ENCODE measurements around the gene MTUS2. TPM values are rescaled to one million over a fixed set of nuclear protein-coding genes. Genes with fewer than 3 reads are reported as not detected.
A peak's percentile ranks its signal among the peaks of the same experiment; 100 is the strongest.

Gene MTUS2
- total RNA-seq, 1 donor, result not detected

DNA sequence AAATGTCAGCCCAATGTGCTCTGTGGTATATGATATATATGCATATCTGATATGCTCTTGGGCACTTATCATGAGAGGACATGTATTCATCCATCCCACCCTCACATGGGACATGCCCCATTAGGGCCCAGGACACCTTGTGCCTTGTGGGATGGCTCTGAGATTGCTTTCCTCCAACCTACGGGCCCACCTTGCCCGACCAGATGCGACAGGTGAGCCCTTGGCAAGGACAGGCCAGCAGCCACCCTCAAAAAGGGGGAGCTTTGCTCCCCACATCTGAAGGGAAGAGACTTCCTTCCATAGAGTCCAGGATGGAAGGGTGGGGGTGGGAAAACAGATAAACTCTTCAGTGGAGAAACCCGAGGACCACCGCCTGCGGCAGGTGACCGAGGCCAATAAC, 716.7 kb downstream of the MTUS2 start:
- DNase-seq (ENCODE audit: low read depth in 2 of 3, low spot score in 2 of 3), result no peak

DNA sequence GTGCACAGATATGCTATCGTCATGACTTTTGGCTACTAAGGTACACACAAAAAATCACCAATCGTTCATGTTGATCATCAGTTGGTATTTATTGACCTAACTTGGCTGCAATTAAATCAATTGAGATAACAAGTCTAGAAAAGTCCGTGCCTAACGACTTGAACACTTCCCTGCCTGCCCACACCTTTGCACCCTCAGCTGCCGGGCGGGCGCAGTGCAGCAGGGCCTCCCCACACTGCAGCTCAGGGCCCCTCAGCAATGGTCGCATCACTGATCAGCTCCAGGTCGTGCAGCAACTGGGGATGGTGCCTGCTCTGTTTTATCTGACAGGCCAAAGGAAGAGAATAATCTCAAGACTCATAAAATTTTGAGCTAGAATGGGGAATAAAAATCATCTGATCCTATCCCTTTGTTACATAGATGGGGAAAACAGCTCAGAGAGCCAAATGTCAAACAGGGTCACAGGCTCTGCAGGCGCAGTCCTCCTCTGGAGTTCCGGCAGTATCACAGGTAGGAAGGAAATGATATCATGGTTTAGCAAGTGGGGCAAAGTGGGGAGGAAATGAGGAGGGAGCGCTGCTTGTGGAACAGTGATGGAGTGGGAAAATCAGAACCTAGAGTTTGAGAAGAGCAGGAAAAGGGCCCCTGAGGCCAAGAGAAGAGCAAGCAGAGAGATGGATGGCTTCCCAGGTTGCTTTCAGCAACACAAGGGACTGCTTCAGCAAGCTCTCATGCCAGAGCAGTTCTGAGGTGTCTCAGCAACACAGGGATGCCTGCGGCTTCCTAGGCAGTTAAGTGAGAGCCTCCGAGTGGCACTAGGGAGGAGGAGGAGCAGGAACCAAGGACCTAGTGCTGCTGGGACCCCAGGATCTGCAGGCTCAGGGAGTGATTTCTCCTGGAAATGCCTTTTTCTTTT, 717.9 kb downstream of the MTUS2 start:
- DNase-seq (ENCODE audit: low read depth in 2 of 3, low spot score in 2 of 3), result no peak

DNA sequence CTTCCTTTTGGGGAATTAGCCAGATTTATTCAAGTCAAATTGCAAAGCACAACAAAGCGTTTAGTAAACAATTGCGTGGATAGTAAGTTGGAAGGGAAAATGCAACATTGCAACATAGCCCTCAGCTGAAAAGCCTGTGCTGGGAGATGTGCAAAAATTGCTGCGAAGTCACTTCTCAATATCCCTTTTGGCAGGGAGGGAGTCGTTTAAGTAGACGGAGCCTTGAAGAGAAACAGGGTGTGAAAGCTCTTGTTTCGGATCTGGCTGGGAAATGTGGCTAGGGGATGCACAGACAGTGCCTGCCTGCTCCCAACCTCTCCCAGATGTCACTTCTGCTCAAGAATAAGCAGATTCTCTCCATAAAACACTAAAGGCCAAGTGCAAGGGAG, 718.5 kb downstream of the MTUS2 start:
- no peak for DNase-seq (ENCODE audit: low read depth in 2 of 3, low spot score in 2 of 3)

DNA sequence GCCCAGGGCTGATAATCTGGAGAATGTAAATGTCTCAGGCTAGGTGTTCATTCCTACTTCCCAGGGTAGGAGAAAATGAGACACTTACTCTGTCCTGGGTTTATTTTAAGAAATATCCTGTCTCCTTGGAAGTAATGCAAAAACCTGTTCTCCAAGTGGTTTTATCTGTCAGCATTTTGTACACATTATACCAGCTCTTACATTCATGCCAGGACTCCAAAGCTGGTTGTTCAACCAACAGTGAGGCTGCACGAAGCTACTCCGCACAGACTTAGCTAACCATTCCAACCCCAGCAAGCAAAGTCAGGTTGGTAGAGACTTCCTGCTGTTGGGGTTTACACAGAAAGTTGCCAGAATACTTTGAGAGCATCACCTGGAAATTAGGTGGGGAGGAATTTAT, 719.7 kb downstream of the MTUS2 start:
- no peak for DNase-seq (ENCODE audit: low read depth in 2 of 3, low spot score in 2 of 3)

DNA sequence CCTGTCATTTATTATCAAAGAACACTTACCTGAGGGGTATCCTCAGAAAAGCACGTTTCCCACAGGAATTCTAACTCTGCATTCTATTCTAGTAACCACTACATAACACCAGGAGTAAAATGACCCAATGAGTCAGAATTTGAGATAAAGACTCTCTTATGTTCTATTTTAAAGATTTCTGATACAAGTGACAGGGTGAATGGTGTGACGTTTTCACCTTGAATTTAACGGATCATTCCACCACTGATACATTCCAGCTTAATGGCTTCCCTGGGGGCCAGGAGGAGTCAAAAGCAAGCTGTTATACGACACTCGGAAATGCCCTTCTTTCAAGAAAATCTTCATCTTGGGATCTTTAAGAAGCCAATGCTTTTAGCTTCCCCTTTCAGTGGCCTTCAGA, 720.2 kb downstream of the MTUS2 start:
- DNase-seq (ENCODE audit: low read depth in 2 of 3, low spot score in 2 of 3), result no peak

GRCh38 chr13:29540799-29541198, 720.7 kb downstream of the MTUS2 start:
- no peak for DNase-seq (ENCODE audit: low read depth in 2 of 3, low spot score in 2 of 3)

DNA sequence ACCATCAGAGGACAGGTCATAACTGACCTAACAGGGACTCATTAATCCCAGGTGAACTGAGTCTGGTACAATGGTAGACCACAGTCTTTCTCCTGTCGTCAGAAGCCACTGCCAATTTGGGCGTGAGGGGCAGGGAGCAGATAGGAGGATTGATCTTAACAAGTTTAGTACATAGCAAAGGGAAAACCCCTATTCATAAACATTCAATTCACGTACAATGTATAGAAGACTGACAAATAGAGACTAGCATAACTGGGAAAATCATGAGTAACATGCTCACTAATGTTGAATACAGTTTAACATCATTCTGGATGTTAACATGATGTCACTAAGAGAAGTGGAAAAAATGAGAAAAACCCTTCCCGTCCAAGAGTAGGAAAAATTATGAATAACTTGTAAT, 721.3 kb downstream of the MTUS2 start:
- no peak for DNase-seq (ENCODE audit: low read depth in 2 of 3, low spot score in 2 of 3)

DNA sequence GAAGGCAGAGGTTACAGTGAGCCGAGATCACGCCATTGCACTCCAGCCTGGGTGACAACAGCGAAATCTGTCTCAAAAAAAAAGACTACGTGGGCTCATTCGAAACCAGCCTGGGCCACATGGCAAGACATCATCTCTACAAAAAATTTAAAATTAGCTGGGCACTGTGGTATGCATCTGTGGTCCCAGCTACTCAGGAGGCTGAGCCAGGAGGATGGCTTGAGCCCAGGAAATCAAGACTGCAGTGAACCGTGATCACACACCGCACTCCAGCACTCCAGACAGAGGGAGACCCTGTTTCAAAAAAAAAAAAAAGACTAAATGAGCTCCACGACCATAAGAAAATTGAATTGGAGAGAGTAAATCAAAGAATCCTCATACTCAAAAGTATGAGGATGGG, 722.2 kb downstream of the MTUS2 start:
- no peak for DNase-seq (ENCODE audit: low read depth in 2 of 3, low spot score in 2 of 3)

- DNase-seq (ENCODE audit: low read depth in 2 of 3, low spot score in 2 of 3), result peak in 2 of 3 donors; percentile 25 to 26
Observed at GRCh38 chr13:29543230-29544215, 723.4 kb downstream of the MTUS2 start.

- no peak for DNase-seq (ENCODE audit: low read depth in 2 of 3, low spot score in 2 of 3)
Observed at GRCh38 chr13:29545988-29546387, 725.8 kb downstream of the MTUS2 start.

DNA sequence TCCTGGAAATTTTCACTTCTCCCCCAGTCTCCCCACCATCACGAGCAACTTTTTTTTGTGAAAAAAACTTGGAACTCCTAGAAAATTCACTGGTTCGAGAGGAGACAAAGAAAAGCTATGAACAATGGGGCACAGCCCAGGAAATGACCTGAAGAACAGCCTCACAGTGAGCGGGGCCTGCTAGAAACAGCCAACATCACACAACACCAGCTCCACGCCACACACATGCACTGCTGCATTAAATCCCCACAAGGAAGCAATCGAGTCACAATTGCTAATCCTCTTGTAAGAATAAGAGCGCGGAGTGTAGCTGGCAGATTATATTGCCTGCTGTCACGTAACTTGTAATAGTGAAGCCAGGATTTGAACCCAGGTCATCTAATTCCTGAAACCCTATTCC, 726.5 kb downstream of the MTUS2 start:
- no peak for DNase-seq (ENCODE audit: low read depth in 2 of 3, low spot score in 2 of 3)

DNA sequence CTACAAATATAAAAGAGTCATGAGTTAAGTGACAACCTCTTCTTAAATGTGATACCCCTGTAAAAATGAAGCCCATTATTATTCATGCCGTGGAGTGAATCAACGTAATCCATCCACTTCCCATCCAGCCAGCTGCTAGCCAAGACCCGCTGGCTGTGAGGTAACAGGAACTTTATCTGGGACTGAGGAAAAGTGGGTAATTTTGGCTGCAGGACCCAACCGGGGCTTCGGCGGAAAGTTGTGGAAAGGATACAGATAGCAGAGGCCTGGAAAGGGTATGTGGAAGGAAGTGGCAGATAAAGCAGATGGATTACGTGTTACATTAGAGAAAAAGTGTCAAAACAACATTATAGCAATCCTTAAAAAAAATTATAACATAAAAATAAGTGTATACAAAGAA, 727.0 kb downstream of the MTUS2 start:
- no peak for DNase-seq (ENCODE audit: low read depth in 2 of 3, low spot score in 2 of 3)

- DNase-seq (ENCODE audit: low read depth in 2 of 3, low spot score in 2 of 3), result no peak
Observed at GRCh38 chr13:29548722-29549121, 728.6 kb downstream of the MTUS2 start.

DNA sequence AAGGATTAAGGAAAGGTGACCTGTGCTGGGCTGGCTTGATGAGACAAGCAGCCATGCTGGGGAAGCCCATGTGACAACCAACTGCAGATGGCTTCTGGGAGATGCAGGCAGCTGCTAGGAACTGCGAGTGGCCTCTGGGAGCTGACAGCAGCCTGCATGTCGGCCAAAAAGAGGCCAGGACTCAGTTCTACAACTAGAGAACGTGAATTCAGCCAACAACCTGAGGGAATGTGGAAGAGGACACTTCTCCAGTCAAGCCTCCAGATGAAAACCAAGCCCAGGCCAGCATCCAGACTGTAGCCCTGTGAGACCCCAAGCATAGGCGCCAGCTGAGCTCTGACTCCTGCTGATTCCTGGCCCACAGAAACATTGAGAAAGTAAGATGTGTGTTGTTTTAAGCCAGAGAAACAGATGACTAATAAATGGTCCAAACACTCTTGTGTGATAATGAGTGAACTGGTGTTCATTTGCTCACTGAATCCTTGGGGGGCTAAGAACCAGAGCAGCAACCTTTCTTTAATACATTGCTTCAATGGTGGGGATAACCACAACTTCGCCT, 730.4 kb downstream of the MTUS2 start:
- no peak for DNase-seq (ENCODE audit: low read depth in 2 of 3, low spot score in 2 of 3)

DNA sequence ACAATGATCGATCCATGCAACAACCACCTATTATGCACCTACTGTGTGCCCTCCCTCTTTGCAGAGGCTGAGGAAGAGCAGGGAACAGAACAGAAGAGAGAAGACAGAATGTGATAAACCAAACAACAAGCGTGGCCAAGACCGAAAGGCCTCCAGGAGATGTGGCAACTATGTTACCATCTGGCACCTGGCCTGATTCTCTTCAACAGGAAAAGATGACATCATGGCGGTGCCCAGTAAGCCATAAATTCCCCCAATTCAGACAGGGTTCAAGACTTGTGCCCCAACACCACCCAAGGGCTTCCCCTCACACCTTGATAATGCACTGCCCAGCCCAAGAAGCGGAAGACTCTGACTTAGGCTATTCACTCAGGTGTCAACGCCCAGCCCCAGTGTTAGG, 731.1 kb downstream of the MTUS2 start:
- no peak for DNase-seq (ENCODE audit: low read depth in 2 of 3, low spot score in 2 of 3)

Small RNA genes within 50 kb of the gene (small RNA-seq; reads per million reads assigned to genes)
- not detected for gene AL359741.1

Other genes starting within 250 kb of the MTUS2 start
- gene POMP, start 161.2 kb upstream of the MTUS2 start, total RNA-seq, result 7.0 TPM
- gene SLC46A3, start 101.4 kb upstream of the MTUS2 start, total RNA-seq, result 11.8 TPM

Measured in hematopoietic multipotent progenitor cell (in vitro differentiated cells).